CD4-positive, CD25-positive, alpha-beta regulatory T cell (primary cell): ENCODE measurements around the gene SELENOH. TPM values are rescaled to one million over a fixed set of nuclear protein-coding genes. Genes with fewer than 3 reads are reported as not detected.

ENCODE experiments used
- polyA plus RNA-seq, 4 donors: library from polyadenylated mRNA; unstranded; fragments of 300-500 nt; fragmentation: Illumina TruSeq; gene quantifications; one replicate each; pipeline ENCODE4 v1.2.3, GENCODE V29; 2021
- total RNA-seq: library from RNA; stranded (reverse); gene quantifications from one replicate; pipeline ENCODE4 v1.2.3, GENCODE V29; 2022

The SELENOH gene
- total and polyA plus RNA-seq, 5 donors from 2014 or later, result 68.6 to 248 (median 213) TPM

Other genes with a start within 250 kb of the SELENOH start
- gene SLC43A1, start 225.8 kb upstream of the SELENOH start, total RNA-seq, result 12.8 TPM
- gene SLC43A1, start 225.8 kb upstream of the SELENOH start, polyA plus RNA-seq, result 10 to 100 TPM; 22.9 to 29.9 (median 26.2) TPM
- gene TIMM10, start 210.7 kb upstream of the SELENOH start, total RNA-seq, result 21.2 TPM
- gene TIMM10, start 210.7 kb upstream of the SELENOH start, polyA plus RNA-seq, result 10 to 100 TPM; 52.1 to 84.7 (median 65.7) TPM
- gene SMTNL1, start 203.9 kb upstream of the SELENOH start, total RNA-seq, result not detected
- gene SMTNL1, start 203.9 kb upstream of the SELENOH start, polyA plus RNA-seq, result under 1 TPM in 2 of 4 donors, not detected in 2; 0.21 to 0.36 TPM
- 103 TPM for gene UBE2L6, start 173.8 kb upstream of the SELENOH start, total RNA-seq
- 100 to 1,000 TPM; 277 to 406 (median 320) TPM for gene UBE2L6, start 173.8 kb upstream of the SELENOH start, polyA plus RNA-seq
- gene SERPING1, start 143.8 kb upstream of the SELENOH start, total RNA-seq, result 1.1 TPM
- not detected for gene SERPING1, start 143.8 kb upstream of the SELENOH start, polyA plus RNA-seq
- 0.99 TPM for gene YPEL4, start 91.6 kb upstream of the SELENOH start, total RNA-seq
- under 1 TPM in 2 of 4 donors, not detected in 2; 0.13 to 0.41 TPM for gene YPEL4, start 91.6 kb upstream of the SELENOH start, polyA plus RNA-seq
- gene CLP1, start 83.7 kb upstream of the SELENOH start, total RNA-seq, result 18.2 TPM
- 10 to 100 TPM; 12.6 to 16.9 (median 13.6) TPM for gene CLP1, start 83.7 kb upstream of the SELENOH start, polyA plus RNA-seq
- gene ZDHHC5, start 73.4 kb upstream of the SELENOH start, total RNA-seq, result 49.8 TPM
- gene ZDHHC5, start 73.4 kb upstream of the SELENOH start, polyA plus RNA-seq, result 10 to 100 TPM; 32.1 to 38.0 (median 33.9) TPM
- 13.7 TPM for gene MED19, start 29.3 kb upstream of the SELENOH start, total RNA-seq
- gene MED19, start 29.3 kb upstream of the SELENOH start, polyA plus RNA-seq, result 10 to 100 TPM; 15.3 to 22.6 (median 20.8) TPM
- 33.3 TPM for gene TMX2, start 28.9 kb upstream of the SELENOH start, total RNA-seq
- gene TMX2, start 28.9 kb upstream of the SELENOH start, polyA plus RNA-seq, result 10 to 100 TPM; 63.2 to 92.4 (median 72.8) TPM
- gene BTBD18, start 10.3 kb downstream of the SELENOH start, total RNA-seq, result not detected
- gene BTBD18, start 10.3 kb downstream of the SELENOH start, polyA plus RNA-seq, result under 1 TPM; 0.20 to 0.61 (median 0.52) TPM
- 19.4 TPM for gene CTNND1, start 20.3 kb downstream of the SELENOH start, total RNA-seq
- gene CTNND1, start 20.3 kb downstream of the SELENOH start, polyA plus RNA-seq, result 1 to 10 TPM in 3 of 4 donors, under 1 TPM in 1; 0.53 to 4.4 (median 2.0) TPM